NT2/D1 (cell line): ENCODE data around the gene BBX.

Experiments
- DNase-seq: peaks from one replicate; pipeline ENCODE4 v3.0.0-alpha.2; 2011; ENCODE audit warnings: low read depth, low spot score
- H3K27me3 ChIP-seq: 2 replicates; pipeline ENCODE4 v1.6.0; 2011; ENCODE audit warnings: mild to moderate bottlenecking; ENCODE audit not compliant: insufficient read length, insufficient read depth
- H3K36me3 ChIP-seq: 2 replicates; pipeline ENCODE4 v1.6.1; 2011; ENCODE audit warnings: mild to moderate bottlenecking, low read length, mixed read lengths; ENCODE audit not compliant: insufficient read depth, insufficient read length
- H3K4me1 ChIP-seq: 2 replicates; pipeline ENCODE4 v1.5.1; 2011; ENCODE audit not compliant: insufficient read depth, insufficient read length
- H3K4me3 ChIP-seq: 2 replicates; pipeline ENCODE4 v1.5.1; 2011; ENCODE audit warnings: low read depth; ENCODE audit not compliant: insufficient read length
- H3K9ac ChIP-seq: 2 replicates; pipeline ENCODE4 v1.6.0; 2011; ENCODE audit warnings: low read depth; ENCODE audit not compliant: insufficient read length
- H3K9me3 ChIP-seq: 2 replicates; pipeline ENCODE4 v1.5.1; 2011; ENCODE audit warnings: mild to moderate bottlenecking, low read length; ENCODE audit not compliant: insufficient read depth
- SUZ12 ChIP-seq: IDR thresholded peaks from 2 replicates; pipeline ENCODE4 v1.6.1; 2011; ENCODE audit not compliant: insufficient read length, insufficient read depth; ENCODE audit errors: extremely low read depth
- YY1 ChIP-seq: IDR thresholded peaks from 2 replicates; pipeline ENCODE4 v1.6.1; 2011; ENCODE audit not compliant: insufficient read length, insufficient read depth
- ZNF274 ChIP-seq: IDR thresholded peaks from 2 replicates; pipeline ENCODE4 v1.6.1; 2011; ENCODE audit warnings: mild to moderate bottlenecking, low read depth, low read length

The BBX gene

GRCh38 chr3:107842940-107843339 is 320.2 kb downstream of the BBX start:
- H3K4me3 ChIP-seq: no peak overlapping the region
- H3K4me1 ChIP-seq: no peaks in the 10 kb centered on the region
- no peaks in the 10 kb centered on the region for H3K27me3 ChIP-seq
- H3K9ac ChIP-seq: no peak overlapping the region
- TF ChIP-seq ZNF274 (no peak), SUZ12 (no peak), YY1 (no peak)
- no peak for DNase-seq
- H3K36me3 ChIP-seq: no peaks in the 10 kb centered on the region
- H3K9me3 ChIP-seq: no peaks in the 10 kb centered on the region

- no peak for DNase-seq
- Histone ChIP-seq H3K9ac (no peak overlapping the region), H3K4me1 (no peaks in the 10 kb centered on the region), H3K36me3 (no peaks in the 10 kb centered on the region), H3K4me3 (no peak overlapping the region), H3K9me3 (no peaks in the 10 kb centered on the region), H3K27me3 (no peaks in the 10 kb centered on the region)
- no peak for TF ChIP-seq YY1
- TF ChIP-seq ZNF274: no peak
- no peak for TF ChIP-seq SUZ12
These were observed 322.9 kb downstream of the BBX start for GRCh38 chr3:107845380-107846278.

GRCh38 chr3:107846279-107846852 is 323.6 kb downstream of the BBX start:
- Histone ChIP-seq H3K36me3 (no peaks in the 10 kb centered on the region), H3K4me3 (no peak overlapping the region), H3K9me3 (no peaks in the 10 kb centered on the region), H3K9ac (no peak overlapping the region), H3K4me1 (no peaks in the 10 kb centered on the region), H3K27me3 (no peaks in the 10 kb centered on the region)
- TF ChIP-seq SUZ12: no peak
- TF ChIP-seq YY1: no peak
- no peak for TF ChIP-seq ZNF274
- peak; percentile 72 for DNase-seq

- Histone ChIP-seq H3K4me1 (no peaks in the 10 kb centered on the region), H3K9ac (no peak overlapping the region), H3K9me3 (0 out of 2 replicates have a peak, but pooled peaks cover 3% of the 10 kb centered on the region), H3K4me3 (no peak overlapping the region), H3K36me3 (no peaks in the 10 kb centered on the region), H3K27me3 (no peaks in the 10 kb centered on the region)
- no peak for DNase-seq
- no peak for TF ChIP-seq ZNF274
- no peak for TF ChIP-seq SUZ12
- TF ChIP-seq YY1: no peak
These were observed 325.0 kb downstream of the BBX start for GRCh38 chr3:107847791-107848190.

- Histone ChIP-seq H3K9me3 (0 out of 2 replicates have a peak, but pooled peaks cover 3% of the 10 kb centered on the region), H3K4me3 (no peak overlapping the region), H3K4me1 (no peaks in the 10 kb centered on the region), H3K27me3 (no peaks in the 10 kb centered on the region), H3K36me3 (no peaks in the 10 kb centered on the region), H3K9ac (no peak overlapping the region)
- TF ChIP-seq ZNF274: no peak
- no peak for TF ChIP-seq YY1
- no peak for TF ChIP-seq SUZ12
- DNase-seq: no peak
These were observed 325.7 kb downstream of the BBX start for GRCh38 chr3:107848351-107848915.

GRCh38 chr3:107850681-107851080 is 327.9 kb downstream of the BBX start:
- Histone ChIP-seq H3K4me1 (no peaks in the 10 kb centered on the region), H3K36me3 (no peaks in the 10 kb centered on the region), H3K9ac (no peak overlapping the region), H3K9me3 (0 out of 2 replicates have a peak, but pooled peaks cover 3% of the 10 kb centered on the region), H3K4me3 (no peak overlapping the region), H3K27me3 (no peaks in the 10 kb centered on the region)
- no peak for DNase-seq
- no peak for TF ChIP-seq SUZ12

- Histone ChIP-seq H3K4me1 (no peaks in the 10 kb centered on the region), H3K9me3 (0 out of 2 replicates have a peak, but pooled peaks cover 3% of the 10 kb centered on the region), H3K9ac (no peak overlapping the region), H3K4me3 (no peak overlapping the region), H3K27me3 (no peaks in the 10 kb centered on the region), H3K36me3 (no peaks in the 10 kb centered on the region)
- DNase-seq: no peak
- TF ChIP-seq SUZ12 (no peak), YY1 (no peak), ZNF274 (no peak)
These were observed 331.1 kb downstream of the BBX start for GRCh38 chr3:107853821-107854220.
